ENCODE data around the gene STX1B.

GRCh38 chr16:31002250-31002700 lies 8.2 kb downstream of the STX1B start:
- no peak for TF ChIP-seq POLR2AphosphoS5 (IDR thresholded peaks at IDR 0.05)
- TF ChIP-seq CTCF (IDR thresholded peaks at IDR 0.05) = no peak

Measured in breast epithelium (tissue), 3 donors.